Superior temporal gyrus (tissue), 1 donor: ENCODE results near the gene RNF151.

Experiments
- DNase-seq: peaks from one replicate; pipeline ENCODE4 v3.0.0-alpha.2; 2016; ENCODE audit errors: extremely low spot score

The RNF151 gene

DNA sequence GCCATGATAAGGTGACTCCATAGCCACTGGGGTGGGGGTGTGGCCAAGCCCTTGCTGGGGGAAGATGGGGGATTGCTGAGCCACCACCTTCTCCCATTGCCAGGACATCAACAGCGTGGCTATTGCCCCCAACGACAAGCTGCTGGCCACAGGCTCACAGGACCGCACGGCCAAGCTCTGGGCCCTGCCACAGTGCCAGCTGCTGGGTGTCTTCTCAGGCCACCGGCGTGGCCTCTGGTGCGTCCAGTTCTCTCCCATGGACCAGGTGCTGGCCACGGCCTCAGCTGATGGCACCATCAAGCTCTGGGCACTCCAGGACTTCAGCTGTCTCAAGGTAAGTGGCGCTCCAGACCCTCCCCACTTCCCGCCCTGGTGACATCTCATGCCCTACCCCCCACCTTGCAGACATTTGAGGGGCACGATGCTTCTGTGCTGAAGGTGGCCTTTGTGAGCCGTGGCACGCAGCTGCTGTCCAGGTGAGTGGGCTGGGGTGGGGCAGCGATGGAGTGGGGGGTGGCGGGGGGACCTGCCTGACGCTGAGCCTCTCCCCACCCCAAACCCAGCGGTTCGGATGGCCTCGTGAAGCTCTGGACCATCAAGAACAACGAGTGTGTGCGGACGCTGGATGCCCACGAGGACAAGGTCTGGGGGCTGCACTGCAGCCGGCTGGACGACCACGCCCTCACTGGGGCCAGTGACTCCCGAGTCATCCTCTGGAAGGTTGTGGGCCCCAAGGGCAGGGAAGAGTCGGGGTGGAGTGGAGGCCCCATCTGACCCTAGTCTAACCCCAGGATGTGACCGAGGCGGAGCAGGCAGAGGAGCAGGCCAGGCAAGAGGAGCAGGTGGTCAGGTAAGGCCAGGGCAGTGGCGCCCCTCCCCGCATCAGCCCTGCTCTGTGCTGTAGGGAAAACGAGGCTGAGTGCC is 10.6 kb downstream of the RNF151 start:
- no peak for DNase-seq

DNA sequence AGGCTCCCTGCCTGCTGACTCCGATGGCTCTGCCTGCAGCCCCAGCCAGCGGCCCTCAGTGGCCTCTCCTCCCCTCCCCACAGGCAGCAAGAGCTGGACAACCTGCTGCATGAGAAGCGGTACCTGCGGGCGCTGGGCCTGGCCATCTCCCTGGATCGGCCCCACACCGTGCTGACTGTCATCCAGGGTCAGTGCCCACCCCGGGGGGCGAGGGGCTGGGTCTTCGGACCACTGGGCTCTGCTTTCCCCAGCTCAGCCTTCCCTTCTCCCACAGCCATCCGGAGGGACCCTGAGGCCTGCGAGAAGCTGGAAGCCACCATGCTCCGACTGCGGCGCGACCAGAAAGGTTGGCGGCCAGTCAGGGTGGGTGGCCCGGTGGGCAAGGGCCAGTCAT is 11.2 kb downstream of the RNF151 start:
- no peak for DNase-seq

DNA sequence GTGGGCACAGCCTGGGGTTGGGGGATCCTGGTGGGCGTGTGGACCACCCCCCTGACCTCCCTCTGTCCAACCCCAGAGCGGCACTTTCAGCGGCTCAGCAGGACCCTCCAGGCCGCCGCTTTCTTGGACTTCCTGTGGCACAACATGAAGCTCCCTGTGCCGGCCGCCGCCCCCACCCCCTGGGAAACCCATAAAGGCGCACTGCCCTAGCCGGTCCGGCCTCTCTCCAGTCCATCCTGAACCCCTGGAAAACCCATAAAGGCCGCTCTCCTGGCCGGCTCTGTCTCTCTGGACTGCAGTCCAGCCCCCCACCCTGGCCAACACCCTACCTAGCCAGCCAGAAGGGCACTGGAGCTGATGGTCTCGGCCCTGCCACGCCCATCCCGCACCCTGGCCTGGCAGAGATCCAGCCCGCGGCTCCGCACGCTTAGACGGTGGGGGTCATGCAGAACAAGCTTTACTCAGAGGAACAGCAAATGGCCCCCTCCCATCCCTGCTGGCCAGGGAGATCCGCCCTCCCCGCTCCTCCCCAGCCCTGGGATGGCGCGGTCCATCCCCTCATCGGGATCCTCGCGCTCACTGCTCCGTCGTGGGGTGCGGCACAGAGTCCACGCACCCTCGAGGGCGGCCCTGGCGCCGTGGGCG is 11.9 kb downstream of the RNF151 start:
- no peak for DNase-seq

DNA sequence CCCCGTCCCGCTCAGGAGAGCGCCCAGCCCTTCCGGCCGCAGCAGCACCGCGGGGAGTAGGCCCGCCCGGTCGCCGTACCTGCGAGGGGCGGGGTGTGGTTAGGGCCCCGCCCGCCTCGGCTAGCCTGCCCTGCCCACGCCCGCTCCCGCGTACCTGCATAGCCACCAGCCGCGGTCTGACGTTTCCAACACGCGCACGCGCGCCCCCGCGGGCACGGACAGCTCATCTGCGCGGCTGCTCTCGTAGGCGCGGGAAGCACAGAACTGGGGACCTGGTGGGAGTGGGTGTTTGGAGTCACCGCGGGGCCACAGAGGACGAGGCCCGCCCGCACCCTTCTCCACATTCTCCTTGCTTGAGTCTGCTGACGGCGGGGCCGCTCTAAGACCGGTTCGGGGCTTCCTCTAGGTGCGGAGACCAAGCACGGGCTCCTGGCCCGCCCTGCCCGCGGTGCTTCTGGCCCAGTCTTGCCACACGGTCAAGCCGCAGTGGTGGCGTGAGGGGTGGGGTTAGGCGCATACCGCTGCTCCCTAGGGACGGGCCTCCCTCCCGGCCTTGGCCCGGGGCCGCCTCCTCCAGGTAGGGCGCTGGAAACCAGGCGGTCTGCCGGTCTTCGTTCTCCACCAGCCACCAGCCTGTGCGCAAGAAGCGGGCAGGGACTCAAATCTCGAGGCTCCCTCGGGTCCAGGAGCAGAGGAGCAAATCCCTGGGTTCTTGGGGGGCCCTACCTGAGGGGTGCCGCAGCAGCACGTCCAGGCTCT is 12.8 kb downstream of the RNF151 start:
- no peak for DNase-seq

DNA sequence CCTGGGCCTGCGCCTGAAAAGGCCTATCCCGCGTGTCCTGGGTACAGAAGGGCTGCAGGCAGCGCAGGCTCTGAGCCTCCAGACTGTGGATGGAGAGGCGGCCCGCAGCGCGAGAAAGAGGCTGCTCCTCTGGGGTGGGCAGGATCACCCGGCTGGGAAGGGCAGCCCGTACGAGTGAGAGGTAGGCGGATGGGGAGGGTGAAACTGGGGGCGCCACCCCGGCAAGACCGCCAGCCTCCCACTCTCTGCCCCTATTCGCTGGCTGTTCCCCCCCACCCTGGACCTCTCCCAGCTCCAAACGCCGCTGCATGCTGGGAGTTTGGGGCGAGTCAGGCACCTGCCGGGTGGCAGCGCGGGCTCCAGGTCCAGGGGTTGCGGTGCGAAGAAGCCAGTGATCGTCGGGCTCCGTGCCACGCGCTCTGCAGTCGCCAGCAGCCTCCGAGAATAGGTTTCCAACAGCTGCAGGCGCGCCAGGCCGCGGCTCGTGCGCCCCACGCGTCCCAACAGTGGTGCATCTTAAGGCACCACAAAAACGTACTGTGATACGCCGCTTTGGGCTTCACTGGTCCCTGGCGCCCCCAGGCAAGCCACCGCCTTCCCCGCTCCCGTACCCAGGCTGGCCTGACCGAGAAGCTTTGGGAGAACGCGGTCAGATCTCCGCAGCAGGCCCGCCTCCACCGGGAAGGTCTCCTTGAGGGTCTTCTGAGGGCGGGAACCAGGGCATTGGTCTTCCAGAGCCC is 13.5 kb downstream of the RNF151 start:
- no peak for DNase-seq

DNA sequence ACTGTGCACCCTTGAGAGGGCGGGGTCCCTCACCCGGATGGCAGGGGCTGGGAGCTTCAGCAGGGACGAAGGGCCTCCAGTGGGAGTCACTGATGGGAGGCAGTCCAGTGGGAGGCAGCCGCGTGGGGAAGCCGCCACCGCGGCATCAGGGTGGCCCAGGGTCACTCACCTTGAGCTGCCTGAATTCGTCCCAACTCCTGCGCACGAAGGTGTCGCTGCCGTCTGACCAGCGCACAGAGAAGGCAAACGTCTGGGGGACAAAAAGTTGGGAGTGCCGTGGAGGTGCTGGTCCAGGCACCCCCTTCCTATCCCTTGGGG is 14.1 kb downstream of the RNF151 start:
- DNase-seq = no peak

DNA sequence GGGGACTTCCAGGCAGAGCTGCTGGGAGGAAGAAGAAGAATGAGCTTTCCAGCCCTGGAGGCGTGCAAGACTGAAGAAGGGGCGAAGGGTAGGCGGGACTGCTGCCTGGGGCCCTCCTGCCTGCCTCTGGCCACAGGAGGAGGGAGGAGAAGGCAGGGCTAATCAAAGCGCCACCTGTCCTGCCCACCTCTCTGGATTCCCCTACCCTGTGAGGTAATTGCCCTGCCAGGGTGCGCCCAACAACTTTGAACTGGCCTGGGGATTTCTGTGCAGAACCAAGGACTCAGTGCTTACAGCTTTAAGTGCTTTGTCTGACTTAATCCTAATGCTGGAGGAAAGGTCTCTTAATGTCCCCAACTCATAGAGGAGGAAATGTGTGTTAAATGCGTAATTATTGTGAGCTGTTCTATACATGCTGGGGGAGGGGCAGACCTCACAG is 14.8 kb downstream of the RNF151 start, which contains the start of gene NOXO1:
Gene NOXO1 (minus strand): TSS at position 72 of the 439 bp plus-strand sequence. CDS start 290 bp downstream, outside the sequence.
- DNase-seq = no peak

DNA sequence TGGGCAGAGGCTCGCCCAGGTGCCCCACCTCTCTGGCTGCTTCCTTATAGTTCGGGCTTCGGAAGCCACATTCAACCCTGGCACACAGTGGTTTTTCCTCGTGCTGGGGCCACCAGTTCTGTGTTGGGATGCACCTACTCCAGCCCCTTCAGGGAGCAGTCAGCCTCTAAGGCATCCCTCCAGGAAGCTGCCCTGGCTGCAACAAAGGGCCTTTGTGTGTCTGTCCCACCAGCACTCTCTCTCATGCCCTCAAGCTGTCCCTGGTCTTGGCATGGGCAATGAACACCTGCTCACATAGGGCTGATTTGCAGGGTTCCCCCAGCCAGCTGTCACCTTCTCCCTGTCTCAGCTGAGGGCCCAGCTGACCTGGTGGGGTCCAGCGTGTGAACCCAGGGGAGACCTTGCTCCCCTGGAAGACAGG is 15.4 kb downstream of the RNF151 start:
- DNase-seq = peak; percentile 48

DNA sequence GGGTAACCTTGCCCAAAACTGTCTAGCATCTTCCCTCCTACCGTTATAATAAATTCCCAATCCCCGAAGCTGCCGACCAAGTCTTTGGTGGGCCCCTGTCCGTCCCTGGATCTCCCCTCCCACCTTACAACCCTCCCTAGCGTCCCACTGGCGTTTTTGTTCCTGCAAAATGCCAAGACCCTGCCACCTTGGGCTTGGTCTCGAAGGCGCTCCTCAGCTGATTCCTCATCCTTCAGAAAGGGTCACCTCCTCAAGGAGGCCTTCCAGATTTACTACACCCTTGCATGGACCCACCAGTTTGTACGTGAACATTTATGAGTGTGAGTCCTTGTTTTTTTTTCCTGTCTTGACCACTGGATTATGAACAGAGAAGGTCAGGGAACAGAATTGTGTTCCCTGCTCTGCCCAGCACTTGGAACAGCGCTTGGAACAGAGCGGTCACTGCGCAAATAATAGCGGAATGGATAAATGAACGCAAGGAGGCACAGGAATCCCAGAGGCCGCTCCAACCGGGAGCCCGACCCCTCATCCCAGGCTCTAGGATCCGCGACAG is 16.4 kb downstream of the RNF151 start:
- DNase-seq = no peak

DNA sequence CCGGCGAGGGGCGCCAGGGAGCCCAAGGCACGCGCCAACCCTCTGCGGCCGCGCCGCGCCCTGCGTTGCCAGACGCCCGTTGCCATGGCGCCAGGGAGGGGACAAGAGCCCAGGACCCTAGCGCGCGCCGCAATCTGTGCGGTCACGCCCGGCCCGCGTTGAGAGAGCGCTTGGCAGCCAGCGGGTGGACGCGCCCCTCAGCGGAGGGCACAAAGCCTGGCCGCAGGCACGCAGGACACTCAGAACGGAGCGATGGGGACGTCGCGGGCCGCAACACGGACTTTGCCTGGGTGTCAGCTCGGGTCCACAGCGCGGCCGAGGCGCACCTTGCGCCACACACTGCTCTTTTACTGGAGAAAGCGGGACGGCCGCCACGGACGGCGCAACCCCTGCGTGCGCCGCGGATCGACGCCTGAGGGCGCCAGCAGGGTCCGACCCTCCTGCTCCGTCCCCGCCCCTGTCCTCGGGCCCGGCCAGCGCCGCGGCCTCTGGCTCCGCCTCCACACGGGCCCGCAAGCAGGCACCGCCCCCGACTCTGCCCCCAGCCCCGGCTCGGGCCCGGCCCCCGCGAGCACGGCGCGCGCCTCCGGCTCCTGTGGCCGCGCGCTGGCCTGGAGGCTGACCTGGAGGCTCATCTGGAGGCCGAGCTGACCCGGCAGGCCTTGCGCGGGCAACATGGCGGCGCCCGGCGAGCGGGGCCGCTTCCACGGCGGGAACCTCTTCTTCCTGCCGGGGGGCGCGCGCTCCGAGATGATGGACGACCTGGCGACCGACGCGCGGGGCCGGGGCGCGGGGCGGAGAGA is 17.1 kb downstream of the RNF151 start, which contains the start of gene GFER:
Gene GFER (plus strand): TSS at position 650 of the 803 bp plus-strand sequence. CDS start 26 bp downstream, at position 676.
- peak; percentile 80 for DNase-seq

DNA sequence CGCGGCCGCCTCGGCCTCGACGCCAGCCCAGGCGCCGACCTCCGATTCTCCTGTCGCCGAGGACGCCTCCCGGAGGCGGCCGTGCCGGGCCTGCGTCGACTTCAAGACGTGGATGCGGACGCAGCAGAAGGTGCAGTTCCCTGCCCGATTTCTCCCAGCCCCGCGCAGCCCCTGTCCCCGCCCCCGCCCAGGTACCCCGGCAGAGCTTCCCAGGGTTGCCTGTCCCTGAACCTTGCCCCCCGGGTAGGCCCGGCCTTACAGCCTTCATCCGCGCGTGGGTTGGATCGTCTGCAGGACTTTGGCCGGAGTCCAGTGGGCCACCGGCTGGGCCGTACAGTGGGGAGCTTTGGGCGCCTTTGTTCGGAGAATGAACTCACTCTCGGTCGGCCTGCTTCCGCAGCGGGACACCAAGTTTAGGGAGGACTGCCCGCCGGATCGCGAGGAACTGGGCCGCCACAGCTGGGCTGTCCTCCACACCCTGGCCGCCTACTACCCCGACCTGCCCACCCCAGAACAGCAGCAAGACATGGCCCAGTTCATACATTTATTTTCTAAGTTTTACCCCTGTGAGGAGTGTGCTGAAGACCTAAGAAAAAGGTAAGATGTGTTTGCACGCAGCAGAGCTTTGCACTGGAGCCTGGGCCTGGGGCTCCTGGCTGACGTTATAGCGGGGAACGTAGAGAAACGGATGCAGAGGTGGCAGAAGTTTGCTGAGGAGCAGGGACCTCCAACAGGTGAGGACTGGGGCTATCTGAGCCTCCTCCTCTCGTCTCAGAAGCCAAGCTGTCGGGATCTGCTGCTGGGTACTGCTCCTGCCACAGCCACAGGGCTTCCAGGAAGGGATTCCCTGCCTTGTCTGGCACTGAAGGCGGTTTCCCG is 17.9 kb downstream of the RNF151 start:
- no peak for DNase-seq

DNA sequence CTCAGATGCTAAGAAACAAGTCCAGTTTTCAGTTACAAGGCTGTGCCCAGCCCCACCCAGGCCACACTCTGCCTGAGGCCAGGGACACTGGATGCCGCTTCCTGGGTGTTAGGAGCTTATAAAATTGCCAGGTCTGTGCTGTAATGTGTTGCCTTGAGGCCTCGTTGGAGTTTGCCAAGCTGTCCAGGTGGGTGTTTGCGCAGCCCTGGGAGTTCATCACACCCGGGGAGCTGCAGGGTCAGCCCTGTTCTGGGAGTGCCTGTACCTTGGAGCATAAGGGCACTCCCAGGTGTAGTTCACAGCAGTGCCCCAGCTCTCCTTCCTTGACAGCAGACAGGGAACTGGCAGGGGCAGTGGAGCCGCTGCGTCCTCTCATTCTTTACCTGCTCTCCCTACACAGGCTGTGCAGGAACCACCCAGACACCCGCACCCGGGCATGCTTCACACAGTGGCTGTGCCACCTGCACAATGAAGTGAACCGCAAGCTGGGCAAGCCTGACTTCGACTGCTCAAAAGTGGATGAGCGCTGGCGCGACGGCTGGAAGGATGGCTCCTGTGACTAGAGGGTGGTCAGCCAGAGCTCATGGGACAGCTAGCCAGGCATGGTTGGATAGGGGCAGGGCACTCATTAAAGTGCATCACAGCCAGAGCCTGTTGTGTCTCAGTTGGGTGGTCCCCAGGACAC is 19.0 kb downstream of the RNF151 start:
- no peak for DNase-seq

DNA sequence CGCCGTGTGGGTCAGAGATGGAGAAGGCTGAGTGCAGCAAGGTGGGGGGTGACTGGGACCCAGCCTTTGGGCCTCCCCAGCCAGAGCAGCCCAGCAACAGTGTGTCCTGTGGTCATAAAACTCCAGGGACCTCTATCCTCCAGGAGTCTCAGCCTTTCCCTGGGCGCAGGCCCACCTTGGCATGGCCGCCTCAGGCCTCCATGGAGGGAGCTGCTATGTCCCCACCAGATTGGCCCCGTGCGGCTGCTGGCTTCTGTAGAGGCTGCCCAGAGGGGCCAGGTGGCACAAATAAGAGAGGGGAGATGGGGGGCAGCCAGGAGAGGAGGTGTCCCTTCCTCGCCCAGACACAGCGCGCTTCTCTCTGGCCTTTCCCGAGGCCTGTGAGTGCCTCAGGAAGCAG is 20.5 kb downstream of the RNF151 start:
- DNase-seq = no peak

DNA sequence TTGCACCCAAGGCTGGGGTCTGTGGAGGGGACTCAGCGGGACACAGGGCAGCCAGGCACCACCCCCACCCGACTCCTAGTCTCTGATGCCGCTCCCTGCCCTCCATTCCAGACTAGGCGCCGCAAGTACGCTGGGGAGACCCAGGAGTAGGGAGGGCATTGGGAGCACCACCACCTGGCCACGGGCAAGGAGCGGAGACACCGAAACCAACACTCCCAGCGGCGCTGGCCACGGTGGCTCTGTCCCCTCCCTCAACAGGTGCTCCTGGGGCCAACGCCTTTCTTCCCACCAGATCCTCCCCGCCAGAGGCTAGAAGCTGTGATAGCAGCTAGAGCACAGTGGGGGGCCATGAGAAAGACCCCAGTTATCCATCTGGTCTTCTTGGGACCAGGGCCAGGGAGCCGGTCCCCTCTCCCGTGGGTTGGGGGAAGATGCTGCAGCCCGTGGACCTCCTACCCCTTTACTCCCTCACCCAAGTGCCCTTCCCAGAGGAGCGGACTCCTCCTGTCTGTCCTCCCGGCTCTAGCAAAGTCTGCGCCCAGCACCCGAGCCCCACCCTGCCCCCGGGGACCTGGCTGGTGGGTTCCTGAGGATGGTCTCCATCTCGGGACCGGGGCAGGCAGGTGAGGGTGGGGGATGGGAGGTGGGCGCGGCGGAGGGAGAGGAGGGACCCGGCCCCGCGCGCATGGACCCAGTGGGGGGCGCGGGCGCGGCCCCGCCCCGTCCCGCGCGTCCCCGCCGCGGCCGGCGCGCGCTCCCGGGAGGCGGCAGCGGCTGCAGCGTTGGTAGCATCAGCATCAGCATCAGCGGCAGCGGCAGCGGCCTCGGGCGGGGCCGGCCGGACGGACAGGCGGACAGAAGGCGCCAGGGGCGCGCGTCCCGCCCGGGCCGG is 22.8 kb downstream of the RNF151 start, which contains the start of gene SYNGR3:
Gene SYNGR3 (plus strand): TSS at position 762 of the 892 bp plus-strand sequence. CDS start 133 bp downstream, outside the sequence.
- no peak for DNase-seq

DNA sequence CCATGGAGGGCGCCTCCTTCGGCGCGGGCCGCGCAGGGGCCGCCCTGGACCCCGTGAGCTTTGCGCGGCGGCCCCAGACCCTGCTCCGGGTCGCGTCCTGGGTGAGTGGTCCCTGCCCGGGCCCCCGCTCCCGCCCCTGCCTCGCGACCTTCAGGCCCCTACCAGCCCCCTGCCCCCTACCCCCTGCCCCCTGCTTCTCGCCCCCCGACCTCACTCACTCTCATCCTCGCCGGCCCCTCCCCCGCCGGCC is 23.4 kb downstream of the RNF151 start:
- DNase-seq = no peak

DNA sequence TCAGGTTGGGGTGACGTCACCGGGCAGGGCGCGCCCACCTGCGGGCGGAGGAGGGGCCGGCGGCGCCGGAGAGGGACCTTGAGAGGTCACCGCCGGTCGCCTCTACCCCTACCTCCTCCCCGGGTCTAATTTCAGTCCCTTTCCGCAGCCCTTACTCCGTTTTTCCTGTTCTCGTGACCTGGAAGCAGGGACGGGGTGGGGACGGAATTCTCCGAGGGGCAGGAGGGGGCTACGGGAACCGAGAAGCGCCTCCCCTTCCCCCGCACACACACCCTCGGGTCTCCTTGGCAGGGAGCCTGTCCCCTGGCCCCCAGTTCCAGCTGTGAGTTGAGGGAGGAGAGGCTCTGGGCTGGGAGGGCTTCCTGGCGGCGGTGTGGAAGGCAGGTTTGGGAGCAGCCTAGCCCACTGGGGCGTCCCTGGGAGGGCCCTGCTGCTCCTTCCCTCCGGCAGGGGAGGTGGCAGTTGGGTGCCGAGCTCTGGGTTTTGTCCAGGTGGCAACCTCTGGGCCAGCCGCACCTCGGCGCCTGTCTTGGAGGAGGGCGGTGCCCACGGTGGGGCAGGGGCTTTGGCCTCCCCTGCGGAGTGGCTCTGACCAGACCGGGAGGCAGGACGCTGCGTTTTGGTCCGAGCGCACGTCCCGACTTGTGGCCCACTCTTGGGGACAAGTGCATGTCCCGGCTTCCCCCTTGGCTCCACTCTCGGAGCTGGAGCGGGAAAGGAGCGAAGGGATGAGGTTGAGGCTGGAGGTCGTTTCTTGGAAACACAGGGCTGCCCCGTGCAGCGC is 23.9 kb downstream of the RNF151 start:
- DNase-seq = no peak

DNA sequence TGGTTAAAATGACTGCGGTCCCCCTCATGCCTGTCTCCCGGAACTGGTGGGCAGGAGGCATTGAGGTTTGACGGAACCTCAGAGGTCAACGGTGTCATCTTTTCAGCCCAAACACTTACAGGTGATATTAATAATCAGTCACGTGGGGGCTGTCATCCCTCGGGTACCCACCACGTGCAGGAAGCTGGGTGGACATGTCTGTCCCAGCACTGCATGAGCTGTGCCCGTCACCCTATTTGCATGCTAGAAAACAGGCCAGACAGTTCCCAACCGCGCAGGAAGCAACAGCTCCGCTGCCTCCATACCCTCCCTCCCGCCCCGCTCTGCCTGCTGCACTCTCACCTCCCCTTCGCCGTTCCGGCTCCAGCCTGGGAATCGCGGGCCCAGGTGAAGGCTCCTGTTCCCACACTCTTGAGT is 24.5 kb downstream of the RNF151 start:
- no peak for DNase-seq
